NCI-H226 (cell line): ENCODE data around the gene KIDINS220.

Source experiments
- DNase-seq: peaks from one replicate; pipeline ENCODE4 v3.0.0-alpha.2; 2015

The KIDINS220 gene

GRCh38 chr2:8685697-8686358 is 151.6 kb downstream of the KIDINS220 start:
- peak; percentile 48 for DNase-seq

- DNase-seq = peak; percentile 42
These were observed 152.3 kb downstream of the KIDINS220 start for GRCh38 chr2:8684878-8685696.

GRCh38 chr2:8684540-8684877 is 152.9 kb downstream of the KIDINS220 start:
- peak; percentile 22 for DNase-seq

- DNase-seq = peak; percentile 40
These were observed 154.4 kb downstream of the KIDINS220 start for GRCh38 chr2:8682719-8683667.

- peak; percentile 96 for DNase-seq
These were observed 155.4 kb downstream of the KIDINS220 start, which contains the start of gene ID2 for GRCh38 chr2:8681786-8682692. TSS of gene ID2 (plus strand) at chr2:8682056. CDS start at chr2:8682166, 110 bp downstream.

GRCh38 chr2:8680822-8681760 is 156.3 kb downstream of the KIDINS220 start:
- peak; percentile 65 for DNase-seq

- no peak for DNase-seq
These were observed 157.3 kb downstream of the KIDINS220 start for GRCh38 chr2:8679827-8680731.

GRCh38 chr2:8679567-8679826 is 157.9 kb downstream of the KIDINS220 start:
- DNase-seq = no peak
